HCT116 (cell line): ENCODE results near the gene TENM4. TPM values are rescaled to one million over a fixed set of nuclear protein-coding genes. Genes with fewer than 3 reads are reported as not detected.

Experiments used
- ATAC-seq: fragments of 200-7000 bp; cut with Tn5 transposase; 2 replicates; pipeline ENCODE4 v1.9.1; 2020; ENCODE audit warnings: mild to moderate bottlenecking, moderate library complexity
- BruUV-seq: library from RNA; stranded (reverse); fragments of 400-500 nt; replicated peaks from 2 replicates; lab custom pipeline; 2021; lab: Mats Ljungman, UMichigan
- CTCF ChIA-PET: fragments of 300-600 bp; sonication (Branson Sonifier 250); formaldehyde crosslinking; loops from one replicate; lab custom pipeline; 2021; ENCODE audit warnings: antibody characterized with exemption; lab: Charles Lee
- POLR2A ChIA-PET: fragments of 300-600, 350-600 bp; sonication (Branson Sonifier 250); formaldehyde crosslinking; loops from one replicate; lab custom pipeline; 2021; ENCODE audit warnings: antibody characterized with exemption; lab: Charles Lee
- RAD21 ChIA-PET, 2 experiments: fragments of 300-600 bp; sonication (Branson Sonifier 250); formaldehyde crosslinking; loops; one replicate each; lab custom pipeline; 2023; ENCODE audit warnings: low total read pairs in 2 of 2; ENCODE audit not compliant: uncharacterized antibody in 2 of 2, unreplicated experiment in 2 of 2, low non-redundant PET in 1 of 2; lab: Charles Lee
- DNase-seq: peaks from one replicate; pipeline ENCODE4 v3.0.0-alpha.2; 2010; ENCODE audit warnings: low read depth, low spot score
- H2AFZ ChIP-seq: fragments of 200-600 bp; shearing (Covaris generic), sonication (generic); 2 replicates; pipeline ENCODE4 v1.6.1; 2017; ENCODE audit warnings: low read depth, mixed run types, mixed read lengths, antibody characterized with exemption, low read length; ENCODE audit not compliant: poor library complexity, severe bottlenecking
- H3K27ac ChIP-seq: 2 replicates; pipeline ENCODE4 v1.5.1; 2012; ENCODE audit warnings: low read depth, low read length
- H3K27me3 ChIP-seq: fragments of 200-600 bp; sonication (generic); 2 replicates; pipeline ENCODE4 v1.6.1; 2016; ENCODE audit warnings: mixed run types, low read length, mixed read lengths; ENCODE audit not compliant: insufficient read depth
- H3K36me3 ChIP-seq, 2 experiments: fragments of 200-500 bp in 1 of 2; fragments of 200-600 bp in 1 of 2; sonication (Bioruptor generic) in 1 of 2; sonication (generic) in 1 of 2; 2 replicates each; pipeline versions ENCODE4 v1.5.1 to v1.6.1; 2014 to 2016; ENCODE audit warnings: low read length in 2 of 2, inconsistent platforms in 1 of 2, mixed read lengths in 1 of 2, mixed run types in 1 of 2; ENCODE audit not compliant: insufficient read depth in 2 of 2, control insufficient read depth in 1 of 2
- H3K4me1 ChIP-seq, 2 experiments: fragments of 200-600 bp in 1 of 2; sonication (generic) in 1 of 2; 2 replicates each; pipeline versions ENCODE4 v1.5.1 to v1.6.1; 2012 to 2017; ENCODE audit warnings: low read length in 2 of 2, inconsistent platforms in 1 of 2, mild to moderate bottlenecking in 1 of 2, mixed read lengths in 1 of 2, mixed run types in 1 of 2, moderate library complexity in 1 of 2; ENCODE audit not compliant: insufficient read depth in 2 of 2, control insufficient read depth in 1 of 2
- H3K4me2 ChIP-seq: fragments of 200-600 bp; sonication (generic); 2 replicates; pipeline ENCODE4 v1.6.1; 2017; ENCODE audit warnings: mixed run types, low read length, mixed read lengths
- H3K4me3 ChIP-seq, 2 experiments: fragments of 200-600 bp in 1 of 2; sonication (generic) in 1 of 2; replicated peaks in 1 of 2; 2 replicates each; pipeline ENCODE4 v1.5.1; 2011 to 2016; ENCODE audit warnings: low read length in 2 of 2, control low read depth in 1 of 2, low read depth in 1 of 2, mild to moderate bottlenecking in 1 of 2, mixed read lengths in 1 of 2, mixed run types in 1 of 2
- H3K79me2 ChIP-seq: fragments of 200-600 bp; sonication (generic); 2 replicates; pipeline ENCODE4 v1.6.1; 2017; ENCODE audit warnings: mild to moderate bottlenecking, mixed run types, low read length, moderate library complexity, mixed read lengths; ENCODE audit not compliant: insufficient read depth
- H3K9ac ChIP-seq: fragments of 200-600 bp; sonication (generic); 2 replicates; pipeline ENCODE4 v1.6.1; 2016; ENCODE audit warnings: low read length, mixed read lengths
- H3K9me2 ChIP-seq: fragments of 200-600 bp; sonication (generic), shearing (Covaris generic); 2 replicates; pipeline ENCODE4 v1.6.1; 2017; ENCODE audit warnings: mixed run types, mild to moderate bottlenecking, moderate library complexity; ENCODE audit not compliant: insufficient read depth
- H3K9me3 ChIP-seq, 2 experiments: fragments of 200-500 bp in 1 of 2; fragments of 200-600 bp in 1 of 2; sonication (Bioruptor generic) in 1 of 2; sonication (generic) in 1 of 2; 2 replicates each; pipeline ENCODE4 v1.6.1; 2014 to 2017; ENCODE audit warnings: low read length in 2 of 2, mixed read lengths in 2 of 2, inconsistent platforms in 1 of 2, low read depth in 1 of 2, mild to moderate bottlenecking in 1 of 2, mixed run types in 1 of 2, moderate library complexity in 1 of 2; ENCODE audit not compliant: control insufficient read depth in 1 of 2, insufficient read depth in 1 of 2
- H4K20me1 ChIP-seq: fragments of 200-600 bp; sonication (generic), shearing (Covaris generic); 2 replicates; pipeline ENCODE4 v1.6.1; 2017; ENCODE audit warnings: mixed run types, mild to moderate bottlenecking, moderate library complexity; ENCODE audit not compliant: insufficient read depth
- CBX3 ChIP-seq: IDR thresholded peaks from 2 replicates; pipeline ENCODE4 v1.6.1; 2012; ENCODE audit warnings: low read depth
- POLR2AphosphoS5 ChIP-seq: IDR thresholded peaks from 2 replicates; pipeline ENCODE4 v1.6.1; 2011; ENCODE audit warnings: mild to moderate bottlenecking, low read depth, low read length, moderate library complexity
- SP1 ChIP-seq: IDR thresholded peaks from 2 replicates; pipeline ENCODE4 v1.6.1; 2012; ENCODE audit warnings: low read depth
- TCF7L2 ChIP-seq: IDR thresholded peaks from 2 replicates; pipeline ENCODE4 v1.7.0; 2011; ENCODE audit warnings: borderline replicate concordance, inconsistent platforms; ENCODE audit not compliant: insufficient read depth, insufficient read length; ENCODE audit errors: extremely low read depth
- YY1 ChIP-seq: IDR thresholded peaks from 2 replicates; pipeline ENCODE4 v1.6.1; 2011; ENCODE audit warnings: low read length, low read depth, moderate library complexity, mild to moderate bottlenecking; ENCODE audit not compliant: insufficient replicate concordance; ENCODE audit errors: extremely low read depth
- ZBTB33 ChIP-seq: IDR thresholded peaks from 2 replicates; pipeline ENCODE4 v1.6.1; 2011; ENCODE audit warnings: mild to moderate bottlenecking, low read length, moderate library complexity; ENCODE audit not compliant: insufficient replicate concordance; ENCODE audit errors: extremely low read depth
- intact Hi-C: fragments of 100-400 bp; cut with micrococcal nuclease; formaldehyde crosslinking; loops from 2 replicates; pipeline ENCODE4 v1.10.0; 2022
- total RNA-seq: library from RNA; stranded (reverse); gene quantifications from one replicate; pipeline ENCODE4 v1.2.1, GENCODE V29; 2021; ENCODE audit not compliant: unreplicated experiment

The TENM4 gene
- total RNA-seq, 1 experiment from 2014 or later, result 0.05 TPM

- TF ChIP-seq YY1 (no peak), ZBTB33 (no peak)
- intact Hi-C loops, result no loop called here
- no peak for DNase-seq
Observed at GRCh38 chr11:79173615-79174014, 267.2 kb downstream of the TENM4 start.

GRCh38 chr11:79170321-79170720 lies 270.5 kb downstream of the TENM4 start:
- no peak overlapping the region for H3K4me2 ChIP-seq
- H3K4me1 ChIP-seq, result no peaks in the 10 kb centered on the region
- H3K27me3 ChIP-seq, result peaks cover 44% of the 10 kb centered on the region
- no TSS peak for BruUV-seq
- no peaks in the 10 kb centered on the region for H3K9me2 ChIP-seq
- no peak overlapping the region for H2AFZ ChIP-seq
- H3K79me2 ChIP-seq, result no peaks in the 10 kb centered on the region
- ChIA-PET CTCF (no interaction called here), RAD21 (no interaction called here), POLR2A (no interaction called here)
- ATAC-seq (no peak), DNase-seq (no peak)
- no peaks in the 10 kb centered on the region for H3K36me3 ChIP-seq
- H3K9ac ChIP-seq, result no peak overlapping the region
- H4K20me1 ChIP-seq, result no peaks in the 10 kb centered on the region
- no peak overlapping the region for H3K27ac ChIP-seq
- intact Hi-C loops, result no loop called here
- no peak overlapping the region for H3K4me3 ChIP-seq
- no peaks in the 10 kb centered on the region for H3K9me3 ChIP-seq
- TF ChIP-seq POLR2AphosphoS5, result no peak
- no peak for TF ChIP-seq CBX3
- no peak for TF ChIP-seq SP1
- TF ChIP-seq ZBTB33, result no peak
- no peak for TF ChIP-seq TCF7L2

More at GRCh38 chr11:79173615-79174014, 267.2 kb downstream of the TENM4 start:
- H3K79me2 ChIP-seq, result no peaks in the 10 kb centered on the region
- ChIA-PET POLR2A (no interaction called here), CTCF (no interaction called here), RAD21 (no interaction called here)
- H3K4me1 ChIP-seq, result no peaks in the 10 kb centered on the region
- BruUV-seq, result no TSS peak
- no peak for ATAC-seq
- no peaks in the 10 kb centered on the region for H3K36me3 ChIP-seq
- no peak overlapping the region for H3K9ac ChIP-seq
- no peak overlapping the region for H3K27ac ChIP-seq
- no peaks in the 10 kb centered on the region for H4K20me1 ChIP-seq
- H3K27me3 ChIP-seq, result peaks cover 66% of the 10 kb centered on the region
- no peak overlapping the region for H3K4me2 ChIP-seq
- no peak overlapping the region for H2AFZ ChIP-seq
- H3K9me2 ChIP-seq, result no peaks in the 10 kb centered on the region
- no peaks in the 10 kb centered on the region for H3K9me3 ChIP-seq
- H3K4me3 ChIP-seq, result no peak overlapping the region
